ENCODE measurements around the gene LPP.

LPP gene

DNA sequence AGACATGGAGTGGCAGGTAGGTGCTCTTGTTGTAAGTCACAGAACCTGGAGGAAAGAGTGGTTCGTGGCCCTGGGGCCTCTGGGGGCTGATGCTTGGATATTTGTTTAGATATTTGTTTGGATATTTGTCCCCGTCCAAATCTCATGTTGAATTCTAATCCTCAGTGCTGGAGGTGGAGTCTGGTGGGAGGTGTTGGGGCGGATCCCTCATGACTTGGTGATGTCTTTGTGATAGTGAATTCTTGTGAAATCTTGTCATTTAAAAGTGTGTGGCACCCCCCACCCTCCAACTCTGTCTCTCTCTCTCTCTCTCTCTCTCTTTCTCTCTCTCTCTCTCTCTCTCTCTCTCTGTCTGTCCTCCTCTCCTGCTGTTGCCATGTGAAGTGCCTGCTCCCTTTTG lies 122.4 kb downstream of the LPP start:
- Mint-ChIP-seq H3K4me1 (peaks cover 26% of the 10 kb centered on the region), H3K27me3 (no peaks in the 10 kb centered on the region), H3K27ac (peak overlapping the region; percentile 67), H3K9me3 (no peaks in the 10 kb centered on the region), H3K4me3 (no peak overlapping the region), H3K36me3 (ENCODE audit: low read depth) (peaks cover 6% of the 10 kb centered on the region)
- DNase-seq: no peak
- ATAC-seq: no peak

DNA sequence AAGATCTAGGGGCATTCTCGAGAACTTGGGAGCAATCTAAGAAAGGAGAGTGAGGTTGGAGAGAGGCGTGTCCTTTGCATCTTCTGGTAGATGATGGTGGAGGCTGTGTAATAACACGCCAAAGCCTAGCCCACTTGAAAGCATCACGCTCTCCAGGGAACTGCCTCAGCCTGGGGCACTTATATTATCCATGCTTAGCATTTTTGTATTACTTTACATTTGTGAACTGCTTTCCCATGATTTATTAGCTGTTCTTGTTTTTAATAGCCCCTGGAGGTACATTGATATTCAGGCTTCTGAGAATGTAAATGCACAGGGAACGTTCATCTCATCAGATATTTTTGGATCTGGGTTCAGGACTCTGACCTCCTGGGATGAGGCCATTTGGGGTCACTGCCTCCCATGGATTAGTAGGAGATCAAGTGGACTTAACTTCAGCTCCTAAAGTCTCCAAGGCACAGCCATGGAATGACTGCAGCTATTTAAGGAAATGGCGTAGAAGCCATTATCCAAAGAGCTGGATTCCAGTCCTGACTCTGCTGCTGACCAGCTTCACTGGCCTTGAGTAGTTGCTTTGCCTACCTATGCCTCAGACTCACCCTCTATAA lies 124.9 kb downstream of the LPP start:
- H3K27ac Mint-ChIP-seq: no peak overlapping the region
- H3K36me3 Mint-ChIP-seq (ENCODE audit: low read depth): peaks cover 6% of the 10 kb centered on the region
- H3K27me3 Mint-ChIP-seq: no peaks in the 10 kb centered on the region
- H3K9me3 Mint-ChIP-seq: no peaks in the 10 kb centered on the region
- DNase-seq: no peak
- H3K4me1 Mint-ChIP-seq: peaks cover 24% of the 10 kb centered on the region
- ATAC-seq: no peak
- no peak overlapping the region for H3K4me3 Mint-ChIP-seq

DNA sequence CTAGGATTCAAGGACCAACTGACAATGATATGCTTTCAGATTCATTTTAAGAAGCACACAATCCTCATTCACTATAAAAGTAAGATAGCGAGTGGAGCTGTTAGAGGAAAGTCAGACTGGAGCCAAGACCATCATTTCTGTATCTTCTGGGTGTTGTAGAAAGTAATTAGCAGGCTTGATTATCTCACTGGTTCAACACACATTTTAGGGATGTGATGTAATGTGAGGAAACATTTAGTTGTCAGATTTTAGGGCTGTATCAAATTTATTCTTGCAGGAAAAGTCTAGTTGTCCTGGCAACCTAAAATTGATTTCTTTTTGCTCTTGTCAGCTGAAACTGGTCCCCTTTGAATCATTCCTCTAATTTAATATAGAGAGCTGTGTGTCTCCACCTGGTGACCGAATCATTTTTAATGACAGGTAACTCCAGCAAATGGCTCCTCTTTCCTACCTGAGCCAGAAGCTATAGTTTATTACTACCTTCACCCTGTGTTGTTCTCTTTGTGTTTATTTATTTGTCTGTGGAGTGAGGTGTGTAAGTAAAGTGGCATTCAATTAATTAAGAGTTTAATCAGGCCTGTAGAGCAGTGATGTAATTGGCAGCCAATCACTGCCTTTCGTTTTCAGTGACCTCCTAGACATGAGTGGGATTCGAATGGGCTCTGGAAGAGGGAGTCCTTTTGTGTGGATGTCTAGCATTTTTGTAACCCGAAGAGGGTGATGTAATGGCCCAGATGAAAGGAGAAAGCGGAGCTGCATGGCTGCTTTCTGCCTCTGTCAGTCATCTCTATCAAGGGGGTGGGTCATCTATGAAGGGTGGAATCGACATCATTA lies 125.8 kb downstream of the LPP start:
- H3K4me1 Mint-ChIP-seq: peaks cover 28% of the 10 kb centered on the region
- H3K36me3 Mint-ChIP-seq (ENCODE audit: low read depth): peaks cover 6% of the 10 kb centered on the region
- ATAC-seq (no peak), DNase-seq (no peak)
- no peaks in the 10 kb centered on the region for H3K27me3 Mint-ChIP-seq
- H3K27ac Mint-ChIP-seq: peak overlapping the region; percentile 8
- H3K4me3 Mint-ChIP-seq: no peak overlapping the region
- H3K9me3 Mint-ChIP-seq: no peaks in the 10 kb centered on the region

DNA sequence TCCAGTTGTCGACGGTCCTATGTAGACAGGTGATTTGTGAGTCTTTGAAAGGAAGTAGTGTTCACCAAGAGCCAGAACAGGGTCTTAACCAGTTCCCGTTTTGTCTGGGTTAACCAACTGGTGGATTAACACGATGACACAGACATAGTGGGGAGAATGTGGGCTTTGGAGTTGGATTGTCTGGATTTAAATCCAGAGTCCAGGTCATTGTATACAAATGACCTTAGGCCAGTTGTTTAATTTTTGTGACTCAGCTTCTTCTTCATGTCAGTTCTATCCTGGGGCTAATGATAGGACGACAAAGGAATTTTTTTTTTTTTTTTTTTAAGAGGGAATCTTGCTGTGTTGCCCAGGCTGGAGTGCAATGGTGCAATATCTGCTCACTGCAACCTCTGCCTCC lies 126.7 kb downstream of the LPP start:
- Mint-ChIP-seq H3K4me1 (peaks cover 37% of the 10 kb centered on the region), H3K4me3 (no peak overlapping the region), H3K27ac (no peak overlapping the region), H3K27me3 (no peaks in the 10 kb centered on the region), H3K36me3 (ENCODE audit: low read depth) (peaks cover 6% of the 10 kb centered on the region), H3K9me3 (no peaks in the 10 kb centered on the region)
- no peak for DNase-seq
- no peak for ATAC-seq

DNA sequence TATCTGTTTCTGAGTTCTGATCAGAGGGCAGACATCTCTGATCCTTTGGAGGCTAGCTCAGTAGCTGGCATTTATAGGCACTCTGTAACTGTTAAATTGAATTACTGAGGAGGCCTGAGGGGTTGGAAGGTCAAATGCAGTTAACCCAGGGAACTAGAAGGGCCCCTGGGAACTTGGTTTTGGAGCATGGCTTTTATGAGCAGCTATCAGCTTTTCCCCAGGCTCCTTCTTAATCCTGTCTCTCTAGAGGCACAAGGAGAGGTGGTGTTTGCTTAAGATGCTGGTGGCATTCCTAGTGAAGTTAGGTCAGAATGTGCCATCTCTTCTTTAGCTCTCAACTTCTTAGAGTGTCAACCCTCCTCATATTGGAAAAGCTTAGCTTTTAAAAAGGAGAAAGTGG lies 128.9 kb downstream of the LPP start:
- H3K9me3 Mint-ChIP-seq: no peaks in the 10 kb centered on the region

DNA sequence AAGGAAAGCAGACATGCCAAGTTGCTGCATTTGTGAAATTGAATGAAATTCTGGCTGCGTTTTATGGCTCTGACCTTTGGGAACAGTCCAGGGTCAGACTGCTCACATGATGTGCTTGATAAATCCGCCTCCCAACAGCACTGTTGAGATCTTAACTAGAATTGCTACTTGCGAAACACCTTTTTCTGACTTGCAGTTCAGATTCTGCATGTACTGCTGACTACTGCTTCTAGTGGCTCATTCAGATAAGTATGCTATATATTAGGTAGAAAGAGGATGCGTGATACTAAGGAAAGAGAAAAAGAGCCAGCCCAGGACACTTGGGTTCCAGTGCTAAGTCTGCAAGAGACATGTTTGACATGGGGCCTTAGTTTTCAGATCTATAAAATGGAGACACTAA lies 129.4 kb downstream of the LPP start:
- Mint-ChIP-seq H3K9me3 (no peaks in the 10 kb centered on the region), H3K27ac (peak overlapping the region; percentile 11), H3K4me3 (no peak overlapping the region), H3K36me3 (ENCODE audit: low read depth) (peaks cover 9% of the 10 kb centered on the region), H3K4me1 (peaks cover 56% of the 10 kb centered on the region), H3K27me3 (no peaks in the 10 kb centered on the region)
- no peak for DNase-seq
- ATAC-seq: no peak

More for the DNA sequence above, 128.9 kb downstream of the LPP start:
- no peak overlapping the region for H3K27ac Mint-ChIP-seq
- H3K27me3 Mint-ChIP-seq: no peaks in the 10 kb centered on the region
- peaks cover 53% of the 10 kb centered on the region for H3K4me1 Mint-ChIP-seq
- no peak for ATAC-seq
- peaks cover 9% of the 10 kb centered on the region for H3K36me3 Mint-ChIP-seq (ENCODE audit: low read depth)
- no peak for DNase-seq
- H3K4me3 Mint-ChIP-seq: no peak overlapping the region

DNA sequence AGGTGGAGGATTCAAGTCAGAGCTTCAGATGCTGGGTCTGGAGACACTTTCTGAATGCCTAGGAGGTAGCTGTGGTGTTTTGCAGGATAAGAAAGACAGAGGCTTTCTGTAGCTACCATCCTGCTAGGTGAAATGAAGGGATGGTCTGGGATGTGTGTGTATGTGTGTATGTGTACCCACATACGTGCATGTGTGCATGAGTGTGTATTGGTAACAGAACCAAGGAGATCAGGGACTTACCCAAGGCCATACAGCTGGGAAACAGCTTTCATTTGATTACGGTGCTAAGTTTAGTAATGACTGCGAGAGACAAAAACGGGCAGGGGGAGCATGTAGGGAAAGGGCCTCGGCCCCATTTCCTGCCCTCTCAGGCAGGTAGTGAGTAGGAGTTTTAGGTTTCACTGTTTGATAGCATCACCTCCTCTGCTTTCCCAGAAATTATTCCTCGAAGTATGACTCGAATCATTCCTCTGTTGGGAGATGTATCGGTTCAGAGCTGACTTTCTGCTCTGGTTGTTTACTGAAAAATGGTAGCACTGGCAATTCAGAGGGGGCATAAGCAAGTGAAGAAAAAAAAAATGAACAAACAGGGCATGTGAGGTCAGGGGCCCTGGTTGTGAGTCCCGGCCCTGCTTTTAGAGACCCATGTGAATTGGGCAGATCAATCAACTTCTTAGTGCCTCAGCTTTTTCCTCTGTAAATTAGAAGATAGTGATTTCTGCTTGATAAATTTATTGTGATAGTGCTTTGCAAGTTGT lies 130.7 kb downstream of the LPP start:
- Mint-ChIP-seq H3K36me3 (ENCODE audit: low read depth) (peaks cover 11% of the 10 kb centered on the region), H3K9me3 (no peaks in the 10 kb centered on the region), H3K27me3 (no peaks in the 10 kb centered on the region), H3K27ac (peak overlapping the region; percentile 71), H3K4me3 (no peak overlapping the region), H3K4me1 (peaks cover 55% of the 10 kb centered on the region)
- ATAC-seq (peak; percentile 91), DNase-seq (peak; percentile 41)

DNA sequence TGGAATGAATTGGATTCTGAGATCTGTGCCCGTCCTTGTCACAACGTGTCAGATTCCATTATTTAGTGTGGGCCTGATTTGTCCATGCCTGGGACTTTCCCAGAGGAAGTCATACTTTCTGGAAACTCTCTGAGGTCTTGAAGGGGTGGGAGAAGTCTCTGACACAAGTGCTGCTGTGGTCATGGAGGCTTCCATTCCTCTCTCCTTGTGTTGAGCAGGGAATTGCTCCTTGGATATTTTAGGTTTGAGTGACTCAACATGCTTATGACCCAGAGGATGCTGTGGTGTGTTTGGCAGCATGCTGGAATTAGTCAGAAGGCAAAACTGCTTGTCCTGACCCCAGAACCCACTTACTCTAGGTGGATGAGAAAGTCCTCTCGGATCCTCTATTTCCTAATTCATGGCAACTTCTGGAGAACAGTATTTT lies 132.1 kb downstream of the LPP start:
- H3K4me3 Mint-ChIP-seq: no peak overlapping the region
- ATAC-seq (no peak), DNase-seq (no peak)
- H3K9me3 Mint-ChIP-seq: no peaks in the 10 kb centered on the region
- peaks cover 51% of the 10 kb centered on the region for H3K4me1 Mint-ChIP-seq
- H3K27ac Mint-ChIP-seq: peak overlapping the region; percentile 68
- H3K27me3 Mint-ChIP-seq: no peaks in the 10 kb centered on the region
- H3K36me3 Mint-ChIP-seq (ENCODE audit: low read depth): peaks cover 19% of the 10 kb centered on the region

DNA sequence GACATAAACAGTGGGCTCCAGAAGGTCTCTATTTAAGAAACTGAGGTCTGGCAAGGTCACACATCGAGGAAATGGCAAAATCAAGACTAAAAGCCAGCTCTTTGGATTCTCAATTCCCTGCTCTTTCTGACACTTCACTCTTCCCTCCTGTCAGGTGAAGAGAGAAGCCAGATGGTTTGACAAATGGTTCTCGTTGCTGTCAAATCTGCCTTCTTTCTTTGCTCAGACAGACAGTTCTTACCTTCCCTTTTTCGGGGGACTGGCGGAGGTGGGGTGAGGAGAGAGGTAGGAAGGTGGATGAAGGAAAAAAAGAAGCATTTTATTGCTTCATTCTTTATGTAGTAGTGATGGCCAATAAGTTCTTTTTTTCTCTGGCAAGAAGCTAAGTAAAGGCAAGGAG lies 133.4 kb downstream of the LPP start:
- H3K36me3 Mint-ChIP-seq (ENCODE audit: low read depth): peaks cover 22% of the 10 kb centered on the region
- no peak overlapping the region for H3K27ac Mint-ChIP-seq
- no peaks in the 10 kb centered on the region for H3K27me3 Mint-ChIP-seq
- peaks cover 59% of the 10 kb centered on the region for H3K4me1 Mint-ChIP-seq
- no peaks in the 10 kb centered on the region for H3K9me3 Mint-ChIP-seq
- H3K4me3 Mint-ChIP-seq: no peak overlapping the region
- DNase-seq (no peak), ATAC-seq (no peak)

DNA sequence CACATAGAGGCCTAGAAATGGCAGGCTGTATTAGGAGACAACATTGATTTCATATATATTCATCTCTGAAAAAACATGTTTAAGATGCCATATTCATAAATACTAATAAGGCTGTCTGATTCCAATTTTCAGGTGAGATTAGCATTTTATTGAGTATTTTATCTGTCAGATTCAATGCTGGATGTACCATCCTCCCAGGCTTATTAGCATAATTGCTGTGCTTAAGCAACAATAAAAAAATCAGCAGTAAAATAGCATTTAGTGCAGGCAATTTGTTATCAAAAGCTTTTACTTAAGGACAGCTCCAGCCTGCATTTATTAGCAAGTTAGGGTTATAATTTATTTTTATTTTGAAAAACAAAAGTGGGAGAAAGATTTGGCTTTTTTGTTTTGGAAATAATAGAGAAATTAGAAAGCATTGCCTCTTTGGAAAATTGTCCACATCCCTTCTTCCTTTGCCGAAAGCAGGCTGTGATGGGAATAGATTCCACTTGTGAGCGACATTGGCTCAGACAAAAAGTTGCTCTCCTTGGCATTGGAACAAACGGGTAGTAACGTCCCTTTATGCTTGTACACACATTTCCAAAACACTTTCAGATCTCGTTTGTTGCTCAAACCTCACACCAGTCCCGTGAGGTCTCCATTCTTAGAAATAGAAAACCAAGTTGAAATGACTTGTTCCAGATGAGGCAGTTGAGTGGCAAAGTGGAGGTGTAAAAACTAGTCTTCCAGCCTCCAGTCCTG lies 134.0 kb downstream of the LPP start:
- Mint-ChIP-seq H3K36me3 (ENCODE audit: low read depth) (peaks cover 22% of the 10 kb centered on the region), H3K27me3 (no peaks in the 10 kb centered on the region), H3K27ac (no peak overlapping the region), H3K4me3 (no peak overlapping the region), H3K9me3 (no peaks in the 10 kb centered on the region), H3K4me1 (peaks cover 60% of the 10 kb centered on the region)
- ATAC-seq: no peak
- DNase-seq: no peak

DNA sequence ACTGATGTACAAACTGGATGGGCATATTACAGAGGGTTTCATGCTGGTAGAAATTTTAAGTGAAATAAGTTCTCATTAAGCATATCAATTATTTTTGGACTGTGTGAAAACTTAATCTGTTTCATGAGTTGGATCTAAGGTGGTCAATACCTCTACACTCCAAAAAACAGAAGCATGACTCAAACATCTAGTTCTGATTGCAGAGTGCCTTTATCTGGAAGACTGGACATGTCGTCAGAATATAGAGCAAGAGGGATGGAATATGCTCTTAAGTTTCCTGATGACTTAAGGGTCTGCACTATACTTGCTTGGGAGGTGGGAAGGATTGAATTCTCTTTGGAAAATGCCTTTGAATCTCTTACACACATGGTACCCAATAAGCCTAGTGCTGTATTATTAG lies 138.3 kb downstream of the LPP start:
- Mint-ChIP-seq H3K9me3 (no peaks in the 10 kb centered on the region), H3K36me3 (ENCODE audit: low read depth) (peaks cover 18% of the 10 kb centered on the region), H3K4me3 (no peak overlapping the region), H3K27ac (no peak overlapping the region), H3K4me1 (peaks cover 62% of the 10 kb centered on the region), H3K27me3 (no peaks in the 10 kb centered on the region)
- DNase-seq (no peak), ATAC-seq (no peak)

DNA sequence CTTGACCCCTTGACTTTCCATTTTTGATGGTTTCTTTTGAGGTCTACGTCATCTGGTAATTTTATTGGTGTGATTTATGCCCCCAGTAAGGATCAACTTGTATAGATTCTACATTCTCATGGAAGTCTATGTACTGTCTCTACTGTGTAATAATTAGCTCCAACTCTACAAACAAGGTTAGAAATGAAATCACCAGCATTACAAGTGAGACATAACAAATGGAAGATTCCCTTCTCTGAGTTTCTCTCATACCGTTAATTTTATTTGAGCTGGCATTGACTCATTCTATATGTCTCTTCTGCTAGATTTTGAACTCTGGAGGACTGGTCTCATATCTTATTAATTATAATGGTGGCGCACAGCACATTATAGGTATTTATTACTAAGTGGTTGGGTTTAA lies 138.9 kb downstream of the LPP start:
- no peak overlapping the region for H3K27ac Mint-ChIP-seq

DNA sequence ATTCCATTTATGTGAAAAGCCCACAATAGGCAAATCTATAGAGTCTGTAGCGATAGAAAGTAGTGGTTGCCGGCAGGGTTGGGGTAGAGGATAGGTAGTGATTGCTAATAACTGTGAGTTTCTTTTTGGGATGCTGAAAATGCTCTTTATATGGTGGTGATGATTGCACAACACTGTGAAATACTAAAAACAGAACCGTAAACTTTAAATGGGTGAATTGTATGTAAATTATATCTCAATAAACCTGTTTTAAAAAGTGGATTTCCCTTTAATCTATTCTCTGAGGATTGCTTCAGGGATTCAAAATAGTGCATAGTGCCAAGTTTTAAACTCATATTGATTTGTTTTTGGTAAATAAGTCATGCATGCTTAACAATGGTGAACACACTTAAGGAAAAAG lies 140.2 kb downstream of the LPP start:
- peaks cover 21% of the 10 kb centered on the region for H3K36me3 Mint-ChIP-seq (ENCODE audit: low read depth)
- H3K27ac Mint-ChIP-seq: no peak overlapping the region
- H3K27me3 Mint-ChIP-seq: no peaks in the 10 kb centered on the region
- H3K9me3 Mint-ChIP-seq: no peaks in the 10 kb centered on the region
- peaks cover 71% of the 10 kb centered on the region for H3K4me1 Mint-ChIP-seq
- ATAC-seq: no peak
- no peak overlapping the region for H3K4me3 Mint-ChIP-seq
- no peak for DNase-seq

More for the DNA sequence above, 138.9 kb downstream of the LPP start:
- Mint-ChIP-seq H3K27me3 (no peaks in the 10 kb centered on the region), H3K4me3 (no peak overlapping the region), H3K9me3 (no peaks in the 10 kb centered on the region), H3K4me1 (peaks cover 64% of the 10 kb centered on the region), H3K36me3 (ENCODE audit: low read depth) (peaks cover 18% of the 10 kb centered on the region)
- no peak for DNase-seq
- no peak for ATAC-seq

DNA sequence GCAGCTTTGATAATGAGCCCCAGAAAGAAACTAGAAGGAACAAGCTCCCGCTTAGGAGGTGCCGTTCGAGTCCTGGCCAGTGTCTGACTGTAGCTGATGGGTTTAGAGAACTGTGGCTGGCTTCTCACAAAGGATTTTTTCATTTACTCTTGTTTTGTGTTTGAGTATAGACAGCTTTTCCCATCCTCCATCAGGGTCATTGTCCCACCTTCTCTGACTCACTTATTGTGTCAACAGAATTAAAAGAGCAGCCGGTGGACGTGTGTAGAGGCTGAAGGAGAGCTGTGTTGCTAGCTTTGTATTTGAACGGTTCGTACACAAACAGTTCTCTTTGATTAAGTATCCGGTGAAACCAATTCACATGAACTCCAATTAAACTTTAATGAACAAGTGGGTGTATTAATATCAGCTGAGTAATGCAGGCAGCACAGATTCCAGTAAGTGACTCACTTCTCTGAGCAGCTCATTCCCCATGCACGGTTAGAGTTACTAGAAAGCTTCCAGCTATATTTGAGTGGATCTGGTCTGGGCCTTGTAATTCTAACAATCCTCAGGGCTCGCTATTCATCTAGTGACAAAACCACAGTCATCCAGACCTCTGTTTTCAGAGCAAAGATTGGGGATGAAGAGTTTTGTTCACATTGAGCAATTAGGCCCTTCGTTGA lies 141.0 kb downstream of the LPP start:
- ATAC-seq: no peak
- peaks cover 79% of the 10 kb centered on the region for H3K4me1 Mint-ChIP-seq
- no peak overlapping the region for H3K4me3 Mint-ChIP-seq
- no peaks in the 10 kb centered on the region for H3K27me3 Mint-ChIP-seq
- DNase-seq: no peak
- no peaks in the 10 kb centered on the region for H3K9me3 Mint-ChIP-seq
- H3K27ac Mint-ChIP-seq: peak overlapping the region; percentile 32
- peaks cover 16% of the 10 kb centered on the region for H3K36me3 Mint-ChIP-seq (ENCODE audit: low read depth)

All from activated naive CD8-positive, alpha-beta T cell treated with anti-CD3 and anti-CD28 coated beads, Interleukin-2, amount 50 U/mL, for 24 hours (primary cell).